SK-MEL-5 (cell line): ENCODE data around the gene FHIP1A. TPM values are rescaled to one million over a fixed set of nuclear protein-coding genes. Genes with fewer than 3 reads are reported as not detected.

Experiments used
- DNase-seq: peaks from one replicate; pipeline ENCODE4 v3.0.0-alpha.2; 2016; ENCODE audit warnings: low read depth, low spot score
- in situ Hi-C: cut with HindIII; loops from 2 replicates; pipeline ENCODE4 v1.10.0; 2016; ENCODE audit warnings: low sequenced_read_pairs, high pct_unique_total_duplicates, low pct_unique_long_range_greater_than_20kb
- total RNA-seq: library from RNA; depleted of rRNA; stranded (reverse); fragments of >200 nt; shearing (Covaris generic); gene quantifications from 2 replicates; pipeline ENCODE4 v1.2.3, GENCODE V29; 2014; rRNA removed

FHIP1A gene
- total RNA-seq, 1 experiment from 2014 or later, result 1.8 TPM

DNA sequence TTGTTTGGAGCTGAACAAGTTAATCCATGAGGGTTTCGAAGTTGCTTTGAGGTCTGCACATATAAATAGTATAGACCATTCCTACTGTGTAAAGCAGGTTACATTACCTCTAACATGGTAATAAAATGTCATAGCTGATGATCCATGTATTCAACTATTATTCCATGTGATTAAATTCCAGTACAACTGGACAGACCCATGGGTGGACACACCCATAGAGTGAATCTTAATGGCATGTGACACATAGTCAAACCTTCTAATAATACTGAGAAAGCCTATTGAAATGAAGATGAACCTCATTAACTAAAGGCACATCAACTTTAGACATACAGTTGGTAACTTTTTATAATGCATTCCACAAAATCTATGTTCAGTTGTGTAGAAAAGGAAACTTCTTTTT is 28.5 kb downstream of the FHIP1A start:
- in situ Hi-C loops, result no loop called here
- DNase-seq, result no peak

DNA sequence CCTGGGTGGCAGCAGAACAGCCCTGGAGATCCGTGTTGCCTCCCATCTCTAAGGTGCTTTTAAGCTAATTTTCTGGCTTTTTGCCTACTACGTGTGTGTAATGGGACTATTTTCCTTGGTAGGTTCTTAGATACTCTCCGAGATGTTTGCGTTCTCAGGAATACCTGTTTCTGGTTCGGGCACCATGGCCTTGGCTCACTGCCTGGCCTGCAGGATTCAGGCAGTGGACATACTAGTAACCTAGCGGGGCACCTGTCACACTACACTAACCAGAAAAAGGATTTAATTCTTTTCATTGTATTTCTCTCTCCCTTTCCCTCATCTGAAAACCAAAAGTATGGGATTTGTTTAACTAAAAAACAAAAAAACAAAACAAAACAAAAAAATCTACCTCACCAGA is 29.2 kb downstream of the FHIP1A start:
- no peak for DNase-seq
- in situ Hi-C loops, result no loop called here

DNA sequence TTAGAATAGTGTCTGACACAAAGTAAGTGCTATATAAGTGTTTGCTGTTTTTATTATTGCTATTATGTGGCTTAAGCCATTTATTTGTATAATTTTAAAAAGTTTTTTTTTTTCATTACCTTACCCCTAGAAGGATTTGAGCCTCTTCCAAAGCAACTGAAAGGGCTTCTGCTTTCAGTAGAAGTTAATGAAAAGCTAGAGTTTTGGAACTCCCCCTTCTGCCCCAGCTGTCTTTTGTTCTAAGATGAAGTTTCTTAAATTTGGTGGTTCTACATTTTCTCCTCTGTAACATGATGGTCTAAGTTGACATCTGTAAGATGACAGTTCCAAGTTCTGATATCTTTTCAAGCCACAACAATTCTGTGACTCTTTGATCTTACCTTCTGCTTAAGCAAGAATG is 30.3 kb downstream of the FHIP1A start:
- in situ Hi-C loops, result no loop called here
- DNase-seq, result no peak

DNA sequence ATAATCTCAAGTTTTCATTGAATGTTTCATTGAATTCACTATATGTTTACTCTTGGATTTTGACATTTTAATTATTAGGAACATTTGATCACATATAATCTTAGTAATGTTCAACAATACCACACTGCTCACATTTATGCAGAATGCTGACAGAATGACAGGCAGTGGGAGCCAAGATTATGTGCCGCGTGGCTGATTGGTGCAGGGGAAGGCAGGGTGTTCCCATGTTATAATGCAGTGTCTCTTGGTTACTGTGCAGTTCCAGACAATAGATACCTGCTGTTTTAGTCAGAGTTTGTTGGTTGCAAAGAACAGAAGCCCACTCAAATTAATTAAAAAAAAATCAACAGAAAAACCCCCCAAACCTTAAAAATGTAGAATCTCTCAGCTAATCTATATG is 33.0 kb downstream of the FHIP1A start:
- DNase-seq, result no peak
- in situ Hi-C loops, result no loop called here

DNA sequence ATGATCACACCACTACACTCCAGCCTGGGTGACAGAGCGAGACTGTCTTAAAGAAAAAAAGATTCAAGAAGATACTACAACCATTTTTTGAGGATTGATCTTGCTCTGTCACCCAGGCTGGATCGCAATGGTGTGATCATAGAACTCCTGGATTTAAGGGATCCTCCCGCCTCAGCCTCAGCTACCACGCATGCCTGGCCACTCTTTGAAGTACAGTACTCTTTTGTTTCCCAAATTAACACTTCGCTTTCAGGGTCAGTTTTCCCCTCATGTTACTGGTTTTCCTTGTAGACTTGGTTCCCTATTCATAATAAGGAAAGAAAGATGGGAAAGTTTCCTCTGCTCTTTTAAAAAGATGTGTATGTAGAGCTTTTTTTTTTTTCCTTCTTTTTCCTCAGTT is 34.3 kb downstream of the FHIP1A start:
- no peak for DNase-seq
- in situ Hi-C loops, result no loop called here

DNA sequence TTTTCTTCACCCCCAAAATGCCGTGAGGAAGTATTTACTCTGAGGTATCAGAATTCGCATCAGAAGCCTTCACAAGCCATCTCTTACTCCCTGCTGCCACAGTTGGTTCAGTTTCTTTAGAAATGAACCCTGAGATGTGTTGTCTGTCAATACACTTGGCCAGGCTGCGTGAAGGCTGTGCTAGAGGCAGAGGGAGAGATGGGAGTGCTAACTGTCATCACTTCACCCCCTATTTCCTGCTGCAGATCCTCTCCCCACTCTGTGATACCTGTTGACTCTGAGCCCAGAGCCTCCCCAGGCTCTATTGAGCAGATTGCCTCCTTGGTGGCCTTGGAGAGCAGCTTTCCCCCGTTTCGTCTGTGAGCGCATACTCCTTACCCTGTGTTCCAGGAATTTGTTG is 34.8 kb downstream of the FHIP1A start:
- in situ Hi-C loops, result no loop called here
- no peak for DNase-seq

DNA sequence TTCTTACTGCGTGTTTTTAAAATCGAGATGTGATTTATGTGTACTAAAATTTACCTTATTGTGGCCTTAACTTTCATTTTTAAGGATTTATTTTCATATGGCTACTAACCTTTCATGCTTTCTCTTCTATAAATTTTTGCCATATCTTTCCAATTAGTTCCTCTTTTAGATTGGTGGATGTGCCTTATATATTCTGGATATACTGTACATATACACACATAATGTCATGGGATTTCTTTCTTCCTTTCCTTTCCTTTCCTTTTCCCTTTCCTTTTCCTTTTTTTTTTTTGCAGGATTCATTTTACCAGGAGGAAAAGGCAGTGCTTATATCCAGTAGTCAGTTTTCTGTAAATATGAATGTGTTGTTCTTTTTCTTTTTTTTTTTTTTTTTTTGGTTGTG is 37.2 kb downstream of the FHIP1A start:
- in situ Hi-C loops, result no loop called here
- no peak for DNase-seq

DNA sequence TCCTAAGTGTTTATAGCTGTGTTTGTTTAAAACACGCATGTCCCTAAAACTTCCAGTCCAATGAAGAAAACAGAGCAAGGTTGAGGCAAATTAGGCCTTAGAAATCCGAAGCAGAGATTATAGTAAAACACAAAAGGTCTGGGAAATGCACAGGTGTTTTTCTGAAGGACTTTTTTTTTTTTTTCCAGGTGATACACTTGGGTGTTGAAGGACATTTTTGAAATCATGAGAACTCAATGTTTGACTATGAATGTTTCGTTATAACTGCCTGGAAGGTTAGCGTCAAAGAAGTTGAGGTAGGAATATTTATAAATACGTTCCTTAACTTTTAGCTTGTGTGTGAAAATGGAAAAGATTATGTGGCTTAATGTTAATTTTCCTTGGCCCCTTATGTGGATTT is 45.5 kb downstream of the FHIP1A start:
- in situ Hi-C loops, result no loop called here

DNA sequence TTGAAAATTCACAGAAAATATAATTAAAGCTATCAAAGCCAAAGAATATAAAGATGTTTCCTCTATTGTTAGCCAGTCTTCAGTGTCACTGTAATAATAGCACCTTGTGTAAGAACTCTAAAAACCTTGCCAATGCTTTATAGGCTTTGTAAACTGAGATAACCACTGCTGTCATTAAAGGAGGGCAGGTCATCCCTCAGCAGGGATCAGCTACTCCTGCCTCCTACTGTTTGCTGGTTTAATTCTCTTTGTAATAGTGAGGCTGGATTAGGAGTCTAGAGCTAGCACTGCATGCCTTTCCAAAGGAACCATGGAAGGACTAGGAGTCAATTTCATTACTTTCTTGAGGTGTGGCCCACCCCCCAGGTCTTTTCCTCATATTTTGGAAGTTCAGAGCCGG is 46.2 kb downstream of the FHIP1A start:
- in situ Hi-C loops, result no loop called here
- peak; percentile 1 for DNase-seq

More for the DNA sequence above, 45.5 kb downstream of the FHIP1A start:
- no peak for DNase-seq

DNA sequence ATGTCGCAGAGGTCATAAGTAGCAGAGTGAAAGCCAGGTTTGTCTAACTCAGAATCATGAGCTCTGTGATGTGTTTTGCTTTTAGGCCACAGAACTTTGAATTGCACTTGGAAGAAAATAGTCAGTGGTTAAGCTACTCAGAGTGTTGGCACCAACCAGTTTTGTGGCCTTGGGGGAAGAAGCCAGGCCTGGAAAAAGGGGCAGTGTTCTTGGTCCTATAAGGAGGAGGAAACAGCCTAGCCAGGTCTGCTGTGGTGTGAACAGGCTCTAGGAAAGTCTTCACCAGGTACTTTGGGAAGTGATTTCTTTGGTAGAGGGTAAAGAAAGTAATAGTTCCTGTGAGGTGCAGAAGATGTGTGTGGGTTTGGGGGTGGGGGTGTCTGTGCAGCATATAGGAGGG is 49.2 kb downstream of the FHIP1A start:
- in situ Hi-C loops, result no loop called here
- no peak for DNase-seq

Other genes starting within 250 kb of the FHIP1A start
- not detected in 2 replicates for gene PRSS48, start 132.0 kb upstream of the FHIP1A start, total RNA-seq
- 16.0 and 17.7 TPM in 2 replicates for gene SH3D19, start 83.6 kb upstream of the FHIP1A start, total RNA-seq